ENCODE results near the gene ALDH8A1.

The ALDH8A1 gene

GRCh38 chr6:134948691-134949090, 1.2 kb downstream of the ALDH8A1 start:
- DNase-seq, result no peak

- no peak for DNase-seq
Measured at GRCh38 chr6:134948142-134948541, 1.8 kb downstream of the ALDH8A1 start.

GRCh38 chr6:134945045-134945444, 4.9 kb downstream of the ALDH8A1 start:
- DNase-seq, result no peak

GRCh38 chr6:134943522-134944111, 6.3 kb downstream of the ALDH8A1 start:
- no peak for DNase-seq

GRCh38 chr6:134938896-134939295, 11.0 kb downstream of the ALDH8A1 start:
- DNase-seq, result no peak

GRCh38 chr6:134937426-134937825, 12.5 kb downstream of the ALDH8A1 start:
- DNase-seq, result no peak

- DNase-seq, result no peak
Measured at GRCh38 chr6:134936931-134937330, 13.0 kb downstream of the ALDH8A1 start.

GRCh38 chr6:134936476-134936875, 13.4 kb downstream of the ALDH8A1 start:
- DNase-seq, result no peak

GRCh38 chr6:134934793-134935485, 15.0 kb downstream of the ALDH8A1 start:
- DNase-seq, result no peak

GRCh38 chr6:134932535-134933470, 17.1 kb downstream of the ALDH8A1 start:
- no peak for DNase-seq

GRCh38 chr6:134932098-134932497, 17.8 kb downstream of the ALDH8A1 start:
- no peak for DNase-seq

GRCh38 chr6:134930463-134930862, 19.4 kb downstream of the ALDH8A1 start:
- no peak for DNase-seq

- DNase-seq, result no peak
Measured at GRCh38 chr6:134928151-134928900, 21.6 kb downstream of the ALDH8A1 start.

- DNase-seq, result no peak
Measured at GRCh38 chr6:134925800-134926199, 24.1 kb downstream of the ALDH8A1 start.

GRCh38 chr6:134921721-134922261, 28.1 kb downstream of the ALDH8A1 start:
- no peak for DNase-seq

- DNase-seq, result no peak
Measured at GRCh38 chr6:134921276-134921675, 28.6 kb downstream of the ALDH8A1 start.

- DNase-seq, result no peak
Measured at GRCh38 chr6:134920422-134920821, 29.5 kb downstream of the ALDH8A1 start.

- DNase-seq, result no peak
Measured at GRCh38 chr6:134918418-134918961, 31.4 kb downstream of the ALDH8A1 start.

- no peak for DNase-seq
Measured at GRCh38 chr6:134911547-134911946, 38.4 kb downstream of the ALDH8A1 start.

GRCh38 chr6:134910593-134910935, 39.3 kb downstream of the ALDH8A1 start:
- no peak for DNase-seq

GRCh38 chr6:134909701-134910592, 40.0 kb downstream of the ALDH8A1 start:
- DNase-seq, result no peak
